HG02588 (cell line): Measurements from ENCODE around the gene BCL3.
A peak's percentile ranks its signal among the peaks of the same experiment; 100 is the strongest.

ENCODE experiments used
- ATAC-seq: cut with Tn5 transposase; IDR thresholded peaks from one replicate; pipeline ENCODE4 v1.9.1; 2021; ENCODE audit warnings: mild to moderate bottlenecking, moderate library complexity; ENCODE audit not compliant: unreplicated experiment

BCL3 gene

GRCh38 chr19:44785271-44785670, 36.8 kb downstream of the BCL3 start:
- ATAC-seq, result no peak

- no peak for ATAC-seq
These were observed 37.5 kb downstream of the BCL3 start for GRCh38 chr19:44785993-44786392.

- no peak for ATAC-seq
These were observed 40.5 kb downstream of the BCL3 start for GRCh38 chr19:44788971-44789370.

GRCh38 chr19:44789943-44790483, 41.5 kb downstream of the BCL3 start:
- no peak for ATAC-seq

GRCh38 chr19:44792281-44792680, 43.8 kb downstream of the BCL3 start:
- ATAC-seq, result no peak

- no peak for ATAC-seq
These were observed 46.1 kb downstream of the BCL3 start for GRCh38 chr19:44794610-44795009.

GRCh38 chr19:44795398-44795987, 47.0 kb downstream of the BCL3 start:
- ATAC-seq, result no peak

GRCh38 chr19:44796701-44797115, 48.2 kb downstream of the BCL3 start:
- ATAC-seq, result no peak

GRCh38 chr19:44799627-44800346, 51.3 kb downstream of the BCL3 start:
- ATAC-seq, result no peak

- peak; percentile 70 for ATAC-seq
These were observed 52.0 kb downstream of the BCL3 start for GRCh38 chr19:44800461-44800860.

- no peak for ATAC-seq
These were observed 55.2 kb downstream of the BCL3 start for GRCh38 chr19:44803442-44804428.

- ATAC-seq, result no peak
These were observed 57.8 kb downstream of the BCL3 start for GRCh38 chr19:44806291-44806690.

GRCh38 chr19:44807162-44807561, 58.7 kb downstream of the BCL3 start:
- no peak for ATAC-seq

- no peak for ATAC-seq
These were observed 59.3 kb downstream of the BCL3 start for GRCh38 chr19:44807652-44808462.

GRCh38 chr19:44808463-44809371, 60.2 kb downstream of the BCL3 start, which contains the start of gene BCAM:
Gene BCAM (plus strand): TSS chr19:44809103. CDS start chr19:44809125, 22 bp downstream.
- no peak for ATAC-seq
